ENCODE measurements around the gene ZNF607.
A peak's percentile ranks its signal among the peaks of the same experiment; 100 is the strongest.
"Not testable (repeated sequence)": the region's sequence is repeated elsewhere in the genome, so short reads cannot be mapped to it uniquely, and the experiment has no call there.

Gene ZNF607

DNA sequence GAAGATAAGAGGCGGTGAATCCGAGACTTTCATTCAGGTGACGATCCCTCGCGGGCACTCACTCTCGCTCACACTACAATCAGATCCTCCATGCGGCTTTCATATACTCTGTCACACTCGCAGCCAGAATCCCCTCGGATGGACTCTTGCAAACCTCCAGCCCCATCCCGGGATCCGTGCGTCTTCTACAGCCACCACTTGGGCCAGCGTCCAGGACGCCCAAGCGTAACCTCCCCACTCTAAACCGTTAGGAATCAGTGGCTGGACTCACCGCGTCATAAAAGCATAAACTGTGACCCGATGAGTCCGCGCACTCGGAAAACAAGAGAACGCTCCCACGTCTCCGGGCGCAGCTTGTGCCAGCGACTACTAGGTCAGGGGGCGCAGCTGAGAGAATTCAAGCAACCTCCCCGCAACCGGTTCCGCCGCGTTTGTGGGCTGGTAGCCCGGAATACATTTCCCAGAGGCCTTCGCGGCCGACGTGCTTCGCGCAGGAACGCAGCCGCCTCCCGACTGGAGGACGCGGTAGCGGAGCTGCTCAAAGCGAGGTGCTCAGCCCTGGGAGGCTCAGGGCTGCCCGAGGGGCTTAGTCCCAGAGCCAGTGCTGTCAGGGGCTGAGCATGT, 27.6 kb downstream of the ZNF607 start:
- TF ChIP-seq, protein P1, sequence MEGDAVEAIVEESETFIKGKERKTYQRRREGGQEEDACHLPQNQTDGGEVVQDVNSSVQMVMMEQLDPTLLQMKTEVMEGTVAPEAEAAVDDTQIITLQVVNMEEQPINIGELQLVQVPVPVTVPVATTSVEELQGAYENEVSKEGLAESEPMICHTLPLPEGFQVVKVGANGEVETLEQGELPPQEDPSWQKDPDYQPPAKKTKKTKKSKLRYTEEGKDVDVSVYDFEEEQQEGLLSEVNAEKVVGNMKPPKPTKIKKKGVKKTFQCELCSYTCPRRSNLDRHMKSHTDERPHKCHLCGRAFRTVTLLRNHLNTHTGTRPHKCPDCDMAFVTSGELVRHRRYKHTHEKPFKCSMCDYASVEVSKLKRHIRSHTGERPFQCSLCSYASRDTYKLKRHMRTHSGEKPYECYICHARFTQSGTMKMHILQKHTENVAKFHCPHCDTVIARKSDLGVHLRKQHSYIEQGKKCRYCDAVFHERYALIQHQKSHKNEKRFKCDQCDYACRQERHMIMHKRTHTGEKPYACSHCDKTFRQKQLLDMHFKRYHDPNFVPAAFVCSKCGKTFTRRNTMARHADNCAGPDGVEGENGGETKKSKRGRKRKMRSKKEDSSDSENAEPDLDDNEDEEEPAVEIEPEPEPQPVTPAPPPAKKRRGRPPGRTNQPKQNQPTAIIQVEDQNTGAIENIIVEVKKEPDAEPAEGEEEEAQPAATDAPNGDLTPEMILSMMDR (IDR thresholded peaks at IDR 0.05; ENCODE audit: low read depth, low read length) = no peak
- H3K4me3 ChIP-seq (ENCODE audit: low read depth, low read length) = peak overlapping the region; percentile 70
- in situ Hi-C loops (cut with HindIII; ENCODE audit: low sequenced_read_pairs) = no loop called here
- DNase-seq (ENCODE audit: low read depth, low spot score) = peak; percentile 86

DNA sequence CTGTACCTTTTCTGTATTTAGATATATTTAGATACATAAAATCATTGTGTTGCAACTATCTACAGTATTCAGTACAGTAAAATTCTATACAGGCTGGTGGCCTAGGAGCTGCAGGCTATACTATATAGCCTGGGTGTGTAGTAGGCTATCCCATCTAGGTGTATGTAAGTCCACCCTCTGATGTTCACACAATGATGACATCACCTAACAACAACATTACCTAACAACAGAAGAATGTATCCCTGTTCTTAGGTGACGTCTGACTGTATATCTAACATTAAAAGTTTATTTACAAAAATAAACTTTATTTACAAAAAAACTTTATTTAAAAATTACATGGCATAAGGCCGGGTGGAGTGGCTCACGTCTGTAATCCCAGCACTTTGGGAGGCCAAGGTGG, 36.0 kb downstream of the ZNF607 start:
- H3K4me3 ChIP-seq (ENCODE audit: low read depth, low read length) = no peak overlapping the region
- TF ChIP-seq, protein P1 (IDR thresholded peaks at IDR 0.05; ENCODE audit: low read depth, low read length) = no peak
- in situ Hi-C loops (cut with HindIII; ENCODE audit: low sequenced_read_pairs) = no loop called here
- DNase-seq (ENCODE audit: low read depth, low spot score) = no peak

DNA sequence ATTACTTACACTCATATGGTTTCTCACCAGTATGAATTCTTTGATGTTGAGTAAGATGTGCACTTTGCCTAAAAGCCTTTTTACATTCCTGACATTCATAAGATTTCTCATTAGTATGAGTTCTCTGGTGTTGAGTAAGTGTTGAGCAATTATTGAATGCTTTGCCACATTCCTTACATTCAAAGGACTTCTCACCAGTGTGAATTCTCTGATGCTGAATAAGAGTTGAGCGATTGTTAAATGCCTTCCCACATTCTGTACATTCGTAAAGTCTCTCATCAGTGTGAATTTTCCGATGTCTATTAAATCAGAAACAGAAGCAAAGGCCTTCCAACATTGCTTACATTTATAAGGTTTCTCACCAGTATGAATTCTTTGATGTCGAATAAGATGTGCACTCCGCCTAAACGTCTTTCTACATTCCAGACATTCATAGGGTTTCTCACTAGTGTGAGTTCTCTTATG, 50.1 kb downstream of the ZNF607 start:
- DNase-seq (ENCODE audit: low read depth, low spot score) = no peak
- in situ Hi-C loops (cut with HindIII; ENCODE audit: low sequenced_read_pairs) = no loop called here
- TF ChIP-seq, protein P1 (IDR thresholded peaks at IDR 0.05; ENCODE audit: low read depth, low read length) = no peak
- H3K4me3 ChIP-seq (ENCODE audit: low read depth, low read length) = no peak overlapping the region

DNA sequence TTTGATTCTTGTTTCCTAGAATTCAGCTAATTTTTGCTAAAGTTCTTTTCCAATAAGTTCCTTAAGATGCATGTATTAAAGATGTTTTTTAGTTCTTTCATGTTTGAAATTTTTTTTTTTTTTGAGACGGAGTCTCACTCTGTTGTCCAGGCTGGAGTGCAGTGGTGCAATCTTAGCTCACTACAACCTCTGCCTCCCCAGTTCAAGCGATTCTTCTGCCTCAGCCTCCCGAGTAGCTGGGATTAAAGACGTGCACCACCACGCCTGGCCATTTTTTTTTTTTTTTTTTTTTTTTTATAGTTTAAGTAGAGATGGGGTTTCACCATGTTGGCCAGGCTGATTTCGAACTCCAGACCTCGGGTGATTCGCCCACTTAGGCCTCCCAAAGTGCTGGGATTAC, 62.4 kb downstream of the ZNF607 start:
- in situ Hi-C loops (cut with HindIII; ENCODE audit: low sequenced_read_pairs); DNase-seq (ENCODE audit: low read depth, low spot score); H3K4me3 ChIP-seq (ENCODE audit: low read depth, low read length): not testable (repeated sequence)

DNA sequence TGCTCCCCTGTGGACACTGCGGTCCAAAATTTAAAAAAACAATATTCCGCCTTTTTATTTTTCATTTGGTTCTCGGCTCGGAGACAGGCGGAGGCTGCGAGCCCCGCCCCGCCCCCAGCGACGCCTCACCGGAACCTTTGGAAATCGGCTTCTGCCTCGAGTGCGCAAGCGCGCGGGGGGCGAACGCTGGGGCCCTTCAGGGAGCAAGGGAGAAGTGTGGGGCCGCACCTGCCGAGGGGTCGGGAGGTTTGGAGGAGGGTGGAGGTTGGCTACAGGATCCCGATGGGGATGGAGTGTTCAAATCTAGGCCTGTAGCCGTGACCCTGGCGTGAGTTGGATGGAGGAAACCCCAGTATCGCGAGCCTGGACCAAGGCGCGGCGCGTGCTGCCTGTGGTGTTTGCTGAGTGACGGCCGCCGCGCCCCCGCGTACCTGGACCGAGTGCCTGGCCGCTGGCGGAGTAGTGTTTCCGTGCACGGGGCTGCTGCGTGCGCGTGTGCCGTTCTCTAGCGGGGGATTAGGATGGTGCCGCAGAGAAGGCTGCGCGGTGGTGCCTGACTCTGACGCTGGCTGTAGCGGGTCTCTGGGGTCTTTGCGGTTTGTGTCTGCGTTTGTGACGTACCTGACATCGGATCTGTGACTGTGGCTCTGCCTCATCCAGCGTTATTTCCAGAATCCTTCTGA, 63.7 kb downstream of the ZNF607 start:
- H3K4me3 ChIP-seq (ENCODE audit: low read depth, low read length) = peak overlapping the region; percentile 81
- DNase-seq (ENCODE audit: low read depth, low spot score) = peak; percentile 87
- in situ Hi-C loops (cut with HindIII; ENCODE audit: low sequenced_read_pairs) = no loop called here
- TF ChIP-seq, protein P1 (IDR thresholded peaks at IDR 0.05; ENCODE audit: low read depth, low read length) = no peak

DNA sequence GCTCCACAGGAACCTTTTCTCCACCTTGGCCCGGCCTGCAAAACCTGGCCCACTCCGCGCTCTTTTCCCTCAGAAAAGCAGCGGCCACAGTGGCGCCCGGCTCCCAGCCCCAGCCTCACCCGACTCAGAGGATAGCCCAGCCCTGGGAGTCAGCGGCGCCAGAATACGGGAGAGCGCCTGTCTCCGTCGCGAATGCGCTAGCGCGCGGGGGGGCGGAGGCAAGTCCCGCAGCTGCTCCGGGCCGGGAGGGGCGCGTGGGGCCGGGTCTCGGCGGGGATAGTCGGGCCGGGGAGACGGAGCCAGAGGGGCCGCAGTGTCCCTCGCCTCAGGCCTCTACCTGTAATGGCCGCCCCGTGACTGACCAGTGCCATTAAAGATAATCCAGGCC, 64.3 kb downstream of the ZNF607 start, which contains the start of gene ZFP30:
ZFP30 (minus strand) TSS at position 165 of the 388 bp plus-strand sequence. CDS start 7,643 bp downstream, outside the sequence.
- TF ChIP-seq, protein P1 (IDR thresholded peaks at IDR 0.05; ENCODE audit: low read depth, low read length) = no peak
- peak within 1 kb of the TSS; percentile 81 for H3K4me3 ChIP-seq (ENCODE audit: low read depth, low read length)
- in situ Hi-C loops (cut with HindIII; ENCODE audit: low sequenced_read_pairs) = no loop called here
- peak; percentile 85 for DNase-seq (ENCODE audit: low read depth, low spot score)

DNA sequence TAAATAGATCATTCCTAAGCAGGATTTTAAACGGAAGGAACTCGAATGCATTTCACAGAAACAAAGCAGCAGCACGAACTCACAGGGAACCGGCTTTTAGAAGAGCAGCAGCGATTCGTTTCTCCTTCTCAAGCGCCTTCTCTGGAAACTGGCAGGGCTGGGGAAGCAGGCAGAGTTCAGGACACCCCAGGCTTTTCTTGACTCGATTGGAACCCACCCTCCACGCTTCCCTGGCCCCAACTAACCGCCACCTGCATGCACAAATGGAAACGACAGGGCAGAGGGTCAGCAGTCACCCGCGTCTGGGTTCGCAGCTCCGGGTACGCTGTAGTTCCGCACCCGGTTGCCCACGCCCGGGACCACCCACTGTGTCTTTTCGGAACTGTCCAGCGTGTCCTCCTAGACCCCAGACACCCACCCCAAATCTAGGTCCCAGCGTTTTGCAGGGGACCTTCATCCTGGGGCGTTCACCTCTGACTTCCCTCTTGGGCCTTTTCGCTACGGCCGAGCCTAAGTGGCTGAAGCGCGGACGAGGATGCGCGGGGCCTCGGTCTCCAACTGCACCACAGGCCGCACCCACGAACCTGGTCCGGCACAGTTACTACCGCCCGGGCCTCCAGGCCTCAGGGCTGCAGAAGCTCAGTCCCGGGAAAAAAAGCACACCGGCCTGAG, 64.8 kb downstream of the ZNF607 start:
- DNase-seq (ENCODE audit: low read depth, low spot score) = peak; percentile 36
- in situ Hi-C loops (cut with HindIII; ENCODE audit: low sequenced_read_pairs) = no loop called here
- peak overlapping the region; percentile 81 for H3K4me3 ChIP-seq (ENCODE audit: low read depth, low read length)
- TF ChIP-seq, protein P1 (IDR thresholded peaks at IDR 0.05; ENCODE audit: low read depth, low read length) = no peak

Data from astrocyte of the spinal cord (primary cell).